ENCODE measurements around the gene NPR2. TPM values are rescaled to one million over a fixed set of nuclear protein-coding genes. Genes with fewer than 3 reads are reported as not detected.

Gene NPR2
- 1.2 TPM for total RNA-seq

DNA sequence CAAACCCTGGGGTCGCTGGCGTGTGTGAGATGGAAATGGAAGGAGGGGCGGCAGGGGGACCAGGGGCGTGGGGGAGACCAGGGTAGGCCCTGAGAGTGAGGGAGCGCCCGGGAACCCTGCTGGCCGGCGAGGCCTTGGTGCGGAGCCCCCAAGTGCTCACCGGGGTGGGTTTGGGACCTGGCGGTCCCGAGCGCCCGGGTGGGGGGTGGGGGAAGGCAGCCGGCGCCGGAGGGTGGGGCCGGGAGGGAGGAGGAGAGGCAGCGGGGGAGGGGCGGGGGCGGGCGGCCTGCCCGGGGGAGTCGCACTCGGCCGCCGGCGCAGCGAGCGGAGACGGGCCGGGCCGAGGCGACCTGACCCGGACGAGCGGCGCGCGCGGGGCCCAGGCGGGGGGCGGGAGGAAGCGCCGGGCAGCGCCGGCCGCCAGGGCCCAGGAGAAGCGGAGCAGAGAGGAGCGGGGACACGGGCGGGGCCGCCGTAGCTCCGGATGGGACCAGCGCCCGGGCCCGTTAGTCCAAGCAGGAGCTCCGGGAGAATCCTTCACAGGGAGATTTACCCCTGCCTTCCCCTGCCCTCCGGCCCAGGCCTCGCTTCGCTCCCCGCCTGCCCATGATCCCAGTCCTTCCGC, at the start of gene NPR2:
NPR2 (plus strand) TSS at position 295 of the 625 bp plus-strand sequence. CDS start 818 bp downstream, outside the sequence.
- no peak within 1 kb of the TSS for H3K4me3 ChIP-seq (ENCODE audit: low read length)
- peaks cover 2% of the 10 kb centered on the region for H3K27me3 ChIP-seq (ENCODE audit: insufficient read depth, low read length)
- H3K9me3 ChIP-seq (ENCODE audit: low read depth, low read length), result no peaks in the 10 kb centered on the region
- no peaks in the 10 kb centered on the region for H3K4me1 ChIP-seq (ENCODE audit: insufficient read depth, low read length)

DNA sequence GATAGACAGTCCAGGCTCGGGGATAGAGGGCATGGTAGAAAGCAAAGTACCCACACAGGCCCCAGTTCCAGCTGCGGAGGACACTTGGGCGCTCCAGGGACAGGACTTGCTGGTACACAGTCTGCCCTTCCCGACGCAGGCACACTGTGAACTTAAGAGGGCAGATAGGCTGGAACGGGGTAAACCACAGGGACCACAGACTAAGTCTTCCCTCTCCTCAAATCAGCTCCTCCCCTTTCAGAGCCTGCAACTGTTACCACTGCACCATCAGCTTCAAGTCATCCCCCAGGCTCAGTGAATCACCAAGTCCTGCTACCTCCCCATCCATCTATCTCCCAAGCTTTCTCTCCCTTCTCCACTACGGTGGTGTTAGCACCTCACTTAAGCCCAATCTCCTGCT, 49.7 kb upstream of the NPR2 start:
- H3K27me3 ChIP-seq (ENCODE audit: insufficient read depth, low read length), result no peaks in the 10 kb centered on the region
- no peaks in the 10 kb centered on the region for H3K9me3 ChIP-seq (ENCODE audit: low read depth, low read length)
- H3K4me3 ChIP-seq (ENCODE audit: low read length), result no peak overlapping the region
- peaks cover 33% of the 10 kb centered on the region for H3K4me1 ChIP-seq (ENCODE audit: insufficient read depth, low read length)

DNA sequence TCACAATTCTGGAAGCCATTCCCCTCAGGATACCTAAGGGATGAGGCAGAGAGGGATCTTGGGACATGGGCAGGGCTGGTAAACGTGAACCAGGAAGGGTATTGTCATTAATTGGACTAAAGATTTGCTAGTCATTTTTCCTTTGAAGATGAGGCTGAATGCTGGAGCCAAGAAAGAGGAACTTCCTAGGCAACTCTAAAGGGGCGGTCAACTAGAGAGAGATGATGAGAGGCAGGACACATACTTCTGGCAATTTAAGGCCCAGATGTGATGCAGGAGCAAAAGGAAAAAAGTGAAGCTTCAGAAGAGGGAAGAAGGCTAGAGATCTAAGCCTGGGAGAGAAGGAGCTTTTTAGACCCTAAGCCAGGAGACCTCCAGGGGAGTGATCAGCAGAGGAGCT, 47.9 kb upstream of the NPR2 start:
- Histone ChIP-seq H3K9me3 (ENCODE audit: low read depth, low read length) (no peaks in the 10 kb centered on the region), H3K4me1 (ENCODE audit: insufficient read depth, low read length) (peaks cover 50% of the 10 kb centered on the region), H3K4me3 (ENCODE audit: low read length) (no peak overlapping the region), H3K27me3 (ENCODE audit: insufficient read depth, low read length) (no peaks in the 10 kb centered on the region)

DNA sequence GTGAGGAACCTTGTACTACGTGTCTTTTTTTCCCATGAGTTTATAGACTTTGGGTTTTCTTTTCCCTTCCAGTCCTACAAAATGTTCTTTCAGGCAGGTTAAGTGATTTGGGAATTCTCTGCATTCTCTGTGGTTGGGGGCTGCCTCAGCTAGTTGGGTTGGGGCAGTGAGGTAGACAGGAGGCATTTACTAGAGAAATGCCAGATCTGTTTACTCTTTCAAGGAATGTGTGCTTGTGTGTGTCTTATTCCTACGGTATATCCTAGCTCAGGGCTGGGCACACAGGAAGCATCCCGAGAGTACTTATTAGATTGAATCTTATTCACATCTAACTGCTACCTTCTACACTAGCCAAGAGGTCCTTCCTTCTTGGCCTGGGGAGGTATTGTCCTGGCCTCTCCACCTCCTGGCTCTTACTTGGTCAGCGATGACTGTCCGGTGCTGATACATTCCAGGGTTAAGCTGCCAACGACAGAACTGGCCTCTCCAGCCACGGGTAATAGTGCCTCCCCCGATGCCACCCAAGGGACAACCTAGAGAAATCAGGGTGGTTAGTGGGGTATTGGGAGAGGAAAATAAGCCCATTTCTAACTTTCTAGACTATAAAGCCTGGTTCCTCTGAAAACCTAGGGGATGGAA, 47.4 kb upstream of the NPR2 start:
- Histone ChIP-seq H3K27me3 (ENCODE audit: insufficient read depth, low read length) (no peaks in the 10 kb centered on the region), H3K4me1 (ENCODE audit: insufficient read depth, low read length) (peaks cover 52% of the 10 kb centered on the region), H3K4me3 (ENCODE audit: low read length) (no peak overlapping the region), H3K9me3 (ENCODE audit: low read depth, low read length) (no peaks in the 10 kb centered on the region)

DNA sequence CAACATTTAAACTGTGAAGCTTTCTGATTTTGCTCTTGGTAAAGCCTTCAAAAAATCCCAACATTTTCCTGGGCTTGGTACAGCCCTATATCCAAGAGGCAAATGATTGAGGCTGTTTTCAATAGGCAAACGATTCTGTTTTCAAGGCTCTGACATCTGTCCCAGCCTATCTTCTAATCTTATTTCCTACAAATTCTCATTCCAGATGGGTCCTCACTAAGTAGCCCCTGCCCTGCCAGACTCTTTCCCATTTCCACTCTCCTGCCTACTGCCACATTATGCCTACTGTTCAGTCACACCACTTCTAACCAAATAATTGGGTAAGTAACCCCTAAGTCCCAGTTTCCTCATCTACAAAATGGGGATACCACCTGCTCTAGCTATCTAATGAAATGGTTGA, 45.8 kb upstream of the NPR2 start:
- Histone ChIP-seq H3K4me1 (ENCODE audit: insufficient read depth, low read length) (peaks cover 64% of the 10 kb centered on the region), H3K4me3 (ENCODE audit: low read length) (no peak overlapping the region), H3K27me3 (ENCODE audit: insufficient read depth, low read length) (no peaks in the 10 kb centered on the region), H3K9me3 (ENCODE audit: low read depth, low read length) (no peaks in the 10 kb centered on the region)

DNA sequence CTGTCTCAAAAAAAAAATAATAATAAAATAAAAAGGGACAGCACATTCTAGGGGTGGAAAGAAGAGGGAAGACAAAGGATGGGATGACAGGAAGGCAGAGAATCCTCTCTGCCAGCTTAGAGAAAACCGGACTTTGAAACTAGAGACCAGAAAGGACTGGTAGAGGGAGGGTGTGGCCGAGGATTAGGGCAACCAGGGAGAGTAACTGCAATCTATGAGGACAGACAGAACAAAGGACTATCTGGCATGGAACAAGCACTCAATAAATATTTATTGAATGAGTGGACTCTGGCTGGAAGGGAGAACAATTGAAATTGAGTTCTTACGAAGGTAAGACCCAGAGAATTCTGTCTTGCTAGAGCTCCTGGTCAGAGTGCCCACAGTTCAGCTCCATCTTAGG, 44.8 kb upstream of the NPR2 start:
- Histone ChIP-seq H3K4me1 (ENCODE audit: insufficient read depth, low read length) (peaks cover 67% of the 10 kb centered on the region), H3K4me3 (ENCODE audit: low read length) (no peak overlapping the region), H3K27me3 (ENCODE audit: insufficient read depth, low read length) (no peaks in the 10 kb centered on the region), H3K9me3 (ENCODE audit: low read depth, low read length) (no peaks in the 10 kb centered on the region)

DNA sequence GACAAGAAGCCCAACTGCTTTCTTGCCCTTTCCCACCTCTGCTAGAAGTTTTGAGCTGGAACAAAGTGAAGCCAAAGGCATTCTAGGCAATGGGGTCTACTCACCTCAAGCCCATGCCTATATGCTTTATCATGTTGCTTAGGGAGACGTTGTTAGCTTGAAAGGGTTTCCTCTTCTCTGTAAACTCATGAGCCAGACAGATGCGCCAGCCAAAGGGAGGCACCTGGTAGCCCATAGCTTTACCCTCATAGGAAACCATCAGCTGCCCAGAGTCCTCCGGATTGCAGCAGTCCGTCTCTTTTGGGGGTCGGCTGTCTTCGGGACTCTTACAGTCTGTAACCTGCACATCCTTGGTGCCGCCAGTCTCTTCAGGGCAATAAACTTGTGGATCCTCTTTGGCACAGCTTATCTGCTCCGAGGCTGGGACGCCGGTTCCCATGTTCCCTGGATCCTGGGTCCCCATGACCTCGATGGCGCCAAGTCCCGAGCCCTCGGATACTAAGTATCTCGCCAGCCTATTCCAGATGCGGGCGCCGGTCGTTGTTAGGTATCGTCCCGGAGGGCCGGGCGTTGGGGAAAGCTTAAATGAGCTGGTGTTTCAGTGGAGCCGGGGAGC, 43.0 kb upstream of the NPR2 start:
- H3K9me3 ChIP-seq (ENCODE audit: low read depth, low read length), result no peaks in the 10 kb centered on the region
- H3K27me3 ChIP-seq (ENCODE audit: insufficient read depth, low read length), result no peaks in the 10 kb centered on the region
- peaks cover 57% of the 10 kb centered on the region for H3K4me1 ChIP-seq (ENCODE audit: insufficient read depth, low read length)
- peak overlapping the region; percentile 74 for H3K4me3 ChIP-seq (ENCODE audit: low read length)

DNA sequence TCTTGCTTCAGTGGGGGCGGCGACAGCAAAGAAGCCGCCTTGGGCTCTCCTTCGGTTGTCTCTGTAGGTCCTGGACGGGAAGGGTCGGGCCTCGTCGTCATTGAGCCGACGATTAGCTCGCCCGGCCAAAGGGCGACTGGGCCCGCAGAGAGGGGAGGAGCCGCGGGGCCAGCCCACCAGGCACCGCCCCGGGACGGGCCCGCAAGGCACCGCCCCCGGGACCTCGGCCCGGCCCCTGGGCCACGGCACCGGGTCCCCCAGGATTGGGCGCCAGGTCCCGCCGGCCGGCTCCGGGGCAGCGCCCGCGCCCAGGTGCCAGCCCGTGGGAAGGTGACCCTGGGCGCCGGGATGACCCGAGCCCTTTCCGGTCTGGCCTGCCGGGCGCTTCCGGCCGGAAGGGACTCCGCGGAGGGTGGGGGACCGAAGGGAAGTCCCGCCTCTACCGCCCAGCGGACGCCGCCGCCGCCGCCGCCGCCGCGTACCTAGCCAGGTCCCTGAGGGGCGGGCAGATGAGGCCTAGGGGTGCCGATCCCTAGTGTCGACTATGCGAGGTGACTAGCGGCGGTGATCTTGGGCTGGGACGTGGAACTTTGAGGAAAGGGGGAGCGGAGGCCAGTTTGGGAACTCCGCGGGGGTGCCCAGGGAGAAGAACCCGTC, 42.4 kb upstream of the NPR2 start, which contains the start of the genes GBA2 and RGP1:
GBA2 (minus strand) TSS at position 371 of the 657 bp plus-strand sequence. CDS start 524 bp downstream, outside the sequence.
RGP1 (plus strand) TSS at position 430 of the 657 bp plus-strand sequence. CDS start 469 bp downstream, outside the sequence.
- peaks cover 51% of the 10 kb centered on the region for H3K4me1 ChIP-seq (ENCODE audit: insufficient read depth, low read length)
- H3K9me3 ChIP-seq (ENCODE audit: low read depth, low read length), result no peaks in the 10 kb centered on the region
- H3K4me3 ChIP-seq (ENCODE audit: low read length), result peak within 1 kb of the TSS; percentile 74
- no peaks in the 10 kb centered on the region for H3K27me3 ChIP-seq (ENCODE audit: insufficient read depth, low read length)

- peak overlapping the region; percentile 74 for H3K4me3 ChIP-seq (ENCODE audit: low read length)
- no peaks in the 10 kb centered on the region for H3K27me3 ChIP-seq (ENCODE audit: insufficient read depth, low read length)
- peaks cover 48% of the 10 kb centered on the region for H3K4me1 ChIP-seq (ENCODE audit: insufficient read depth, low read length)
- no peaks in the 10 kb centered on the region for H3K9me3 ChIP-seq (ENCODE audit: low read depth, low read length)
These were observed 41.7 kb upstream of the NPR2 start for GRCh38 chr9:35749515-35750255.

DNA sequence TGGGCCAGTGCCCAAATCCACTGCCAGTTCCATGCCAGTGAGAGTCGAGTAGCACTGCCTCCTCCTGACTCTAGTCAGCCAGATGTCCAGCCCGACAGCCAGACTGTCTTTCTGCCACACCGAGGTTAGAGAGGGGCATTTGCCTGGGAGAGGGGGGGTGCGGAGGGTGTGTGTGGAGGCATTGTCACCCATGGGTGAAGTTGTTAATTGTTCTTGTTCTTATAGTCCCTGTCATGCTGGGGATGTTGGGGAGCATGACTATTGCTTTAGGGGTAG, 41.2 kb upstream of the NPR2 start:
- Histone ChIP-seq H3K4me3 (ENCODE audit: low read length) (no peak overlapping the region), H3K4me1 (ENCODE audit: insufficient read depth, low read length) (peaks cover 48% of the 10 kb centered on the region), H3K27me3 (ENCODE audit: insufficient read depth, low read length) (no peaks in the 10 kb centered on the region), H3K9me3 (ENCODE audit: low read depth, low read length) (no peaks in the 10 kb centered on the region)

DNA sequence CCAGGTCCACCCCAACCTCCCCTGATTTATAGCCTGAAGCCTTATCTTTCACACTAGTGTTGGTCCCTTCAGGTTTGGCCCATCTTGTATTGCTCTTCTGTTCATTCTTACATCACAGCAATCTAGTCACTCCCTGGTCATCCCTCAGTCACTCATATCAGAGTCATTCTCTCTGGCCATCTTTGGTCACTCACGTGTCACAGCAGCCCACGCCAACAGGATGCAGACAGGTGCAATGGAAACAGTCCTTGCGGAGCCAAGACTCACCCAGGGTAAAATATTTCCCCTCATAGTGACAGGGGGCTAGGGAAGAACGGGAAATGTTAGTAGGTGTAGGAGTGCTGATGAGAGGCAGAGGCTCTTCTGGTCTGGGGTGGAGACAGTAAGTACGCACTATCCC, 37.9 kb upstream of the NPR2 start:
- H3K4me1 ChIP-seq (ENCODE audit: insufficient read depth, low read length), result peaks cover 46% of the 10 kb centered on the region
- H3K27me3 ChIP-seq (ENCODE audit: insufficient read depth, low read length), result no peaks in the 10 kb centered on the region
- no peaks in the 10 kb centered on the region for H3K9me3 ChIP-seq (ENCODE audit: low read depth, low read length)
- H3K4me3 ChIP-seq (ENCODE audit: low read length), result no peak overlapping the region

GRCh38 chr9:35754264-35754663, 37.1 kb upstream of the NPR2 start, which contains the start of gene MSMP:
TSS of gene MSMP (minus strand) at chr9:35754276. CDS start at chr9:35754129, 147 bp downstream.
- Histone ChIP-seq H3K9me3 (ENCODE audit: low read depth, low read length) (no peaks in the 10 kb centered on the region), H3K4me3 (ENCODE audit: low read length) (no peak within 1 kb of the TSS), H3K4me1 (ENCODE audit: insufficient read depth, low read length) (peaks cover 50% of the 10 kb centered on the region), H3K27me3 (ENCODE audit: insufficient read depth, low read length) (no peaks in the 10 kb centered on the region)

GRCh38 chr9:35755071-35755470, 36.3 kb upstream of the NPR2 start:
- Histone ChIP-seq H3K4me1 (ENCODE audit: insufficient read depth, low read length) (peaks cover 46% of the 10 kb centered on the region), H3K27me3 (ENCODE audit: insufficient read depth, low read length) (no peaks in the 10 kb centered on the region), H3K9me3 (ENCODE audit: low read depth, low read length) (no peaks in the 10 kb centered on the region), H3K4me3 (ENCODE audit: low read length) (no peak overlapping the region)

- H3K9me3 ChIP-seq (ENCODE audit: low read depth, low read length), result no peaks in the 10 kb centered on the region
- H3K27me3 ChIP-seq (ENCODE audit: insufficient read depth, low read length), result no peaks in the 10 kb centered on the region
- H3K4me3 ChIP-seq (ENCODE audit: low read length), result peak overlapping the region; percentile 56
- H3K4me1 ChIP-seq (ENCODE audit: insufficient read depth, low read length), result peaks cover 43% of the 10 kb centered on the region
These were observed 34.8 kb upstream of the NPR2 start for GRCh38 chr9:35756275-35757225.
